Stimulated activated memory B cell treated with anti-CD40 and anti-IgM and Interleukin-4, amounts not matched to agents 10 μg/mL and 1 μg/mL and 100 μg/mL, for 72 hours (primary cell): ENCODE data around the gene FTCD.

Experiments used
- ATAC-seq: fragments of 150-1000 bp; cut with Tn5 transposase; 2 replicates; pipeline ENCODE4 v1.10.0; 2021
- H3K27ac Mint-ChIP-seq: one replicate; pipeline ENCODE4 v1.8.0; 2022; ENCODE audit warnings: mild to moderate bottlenecking, mixed read lengths
- H3K27me3 Mint-ChIP-seq: one replicate; pipeline ENCODE4 v1.8.0; 2022; ENCODE audit warnings: mixed read lengths
- H3K36me3 Mint-ChIP-seq: one replicate; pipeline ENCODE4 v1.8.0; 2022; ENCODE audit warnings: mixed read lengths
- H3K4me1 Mint-ChIP-seq: one replicate; pipeline ENCODE4 v1.8.0; 2022; ENCODE audit warnings: mixed read lengths
- H3K4me3 Mint-ChIP-seq: one replicate; pipeline ENCODE4 v1.8.0; 2022; ENCODE audit warnings: mild to moderate bottlenecking, moderate library complexity, mixed read lengths
- H3K9me3 Mint-ChIP-seq: one replicate; pipeline ENCODE4 v1.8.0; 2022; ENCODE audit warnings: mixed read lengths

The FTCD gene

DNA sequence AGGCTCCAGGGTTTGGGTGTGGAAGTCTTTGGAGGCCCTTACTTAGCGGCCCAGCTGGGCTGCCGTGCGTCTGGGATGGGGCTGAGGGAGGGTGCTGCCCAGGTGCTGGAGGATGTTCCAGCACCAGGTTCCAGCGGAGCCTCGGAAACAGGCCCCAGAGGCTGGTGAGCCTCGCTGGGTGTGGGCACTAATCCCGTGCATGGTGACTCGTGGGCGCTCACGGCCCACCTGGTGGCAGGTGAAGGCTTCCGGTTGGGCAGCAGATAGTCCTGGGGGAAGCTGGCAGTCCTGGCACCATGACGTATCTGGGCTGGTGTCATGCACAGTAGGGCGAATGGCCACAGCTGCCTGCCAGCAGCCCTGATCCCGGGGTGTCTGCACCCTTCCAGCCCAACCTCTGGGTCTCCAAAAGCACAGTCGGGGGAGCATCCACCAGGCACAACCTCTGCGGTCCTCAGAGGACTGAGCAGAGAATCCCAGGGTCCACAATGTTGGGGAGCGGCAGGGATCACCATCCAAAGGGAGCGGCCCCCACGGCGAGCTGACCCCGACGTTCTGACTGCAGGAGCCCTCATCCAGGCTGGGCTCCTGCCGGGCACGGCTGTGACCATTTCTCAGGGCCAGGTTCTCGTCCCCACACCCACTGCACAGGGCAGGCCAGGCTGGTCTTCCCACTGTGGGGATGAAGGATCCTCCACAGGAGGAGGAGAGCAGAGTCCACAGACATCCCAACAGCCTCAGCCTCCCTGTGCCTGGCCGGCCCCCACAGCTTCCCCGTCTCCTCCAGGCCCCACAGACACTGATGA lies 25.3 kb downstream of the FTCD start:
- H3K27ac Mint-ChIP-seq: no peak overlapping the region
- ATAC-seq: no peak
- H3K4me1 Mint-ChIP-seq: no peaks in the 10 kb centered on the region
- H3K4me3 Mint-ChIP-seq: no peak overlapping the region
- no peaks in the 10 kb centered on the region for H3K9me3 Mint-ChIP-seq
- H3K27me3 Mint-ChIP-seq: peaks cover 3% of the 10 kb centered on the region
- no peaks in the 10 kb centered on the region for H3K36me3 Mint-ChIP-seq

DNA sequence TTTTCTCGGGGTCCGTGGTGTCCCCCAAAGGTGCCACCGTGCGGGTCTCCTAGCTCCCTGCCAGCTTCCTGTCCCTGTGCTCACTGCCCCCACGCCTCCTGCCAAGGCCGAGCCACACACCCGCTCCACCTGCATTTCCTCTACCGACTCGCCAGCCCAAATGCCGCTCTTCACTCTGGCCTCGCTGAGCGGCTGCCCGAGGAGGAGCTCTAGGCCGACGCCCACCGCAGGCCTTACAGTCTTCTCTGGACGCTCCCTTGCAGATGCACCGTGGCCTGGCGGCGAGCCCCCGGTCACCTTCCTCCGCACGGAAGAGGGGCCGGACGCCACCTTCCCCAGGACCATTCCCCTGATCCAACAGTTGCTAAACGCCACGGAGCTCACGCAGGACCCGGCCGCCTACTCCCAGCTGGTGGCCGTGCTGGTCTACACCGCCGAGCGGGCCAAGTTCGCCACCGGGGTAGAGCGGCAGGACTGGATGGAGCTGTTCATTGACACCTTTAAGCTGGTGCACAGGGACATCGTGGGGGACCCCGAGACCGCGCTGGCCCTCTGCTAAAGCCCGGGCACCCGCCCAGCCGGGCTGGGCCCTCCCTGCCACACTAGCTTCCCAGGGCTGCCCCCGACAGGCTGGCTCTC lies 26.3 kb downstream of the FTCD start:
- no peaks in the 10 kb centered on the region for H3K27me3 Mint-ChIP-seq
- no peak overlapping the region for H3K4me3 Mint-ChIP-seq
- no peaks in the 10 kb centered on the region for H3K4me1 Mint-ChIP-seq
- H3K27ac Mint-ChIP-seq: no peak overlapping the region
- no peak for ATAC-seq
- peaks cover 1% of the 10 kb centered on the region for H3K9me3 Mint-ChIP-seq
- H3K36me3 Mint-ChIP-seq: no peaks in the 10 kb centered on the region

DNA sequence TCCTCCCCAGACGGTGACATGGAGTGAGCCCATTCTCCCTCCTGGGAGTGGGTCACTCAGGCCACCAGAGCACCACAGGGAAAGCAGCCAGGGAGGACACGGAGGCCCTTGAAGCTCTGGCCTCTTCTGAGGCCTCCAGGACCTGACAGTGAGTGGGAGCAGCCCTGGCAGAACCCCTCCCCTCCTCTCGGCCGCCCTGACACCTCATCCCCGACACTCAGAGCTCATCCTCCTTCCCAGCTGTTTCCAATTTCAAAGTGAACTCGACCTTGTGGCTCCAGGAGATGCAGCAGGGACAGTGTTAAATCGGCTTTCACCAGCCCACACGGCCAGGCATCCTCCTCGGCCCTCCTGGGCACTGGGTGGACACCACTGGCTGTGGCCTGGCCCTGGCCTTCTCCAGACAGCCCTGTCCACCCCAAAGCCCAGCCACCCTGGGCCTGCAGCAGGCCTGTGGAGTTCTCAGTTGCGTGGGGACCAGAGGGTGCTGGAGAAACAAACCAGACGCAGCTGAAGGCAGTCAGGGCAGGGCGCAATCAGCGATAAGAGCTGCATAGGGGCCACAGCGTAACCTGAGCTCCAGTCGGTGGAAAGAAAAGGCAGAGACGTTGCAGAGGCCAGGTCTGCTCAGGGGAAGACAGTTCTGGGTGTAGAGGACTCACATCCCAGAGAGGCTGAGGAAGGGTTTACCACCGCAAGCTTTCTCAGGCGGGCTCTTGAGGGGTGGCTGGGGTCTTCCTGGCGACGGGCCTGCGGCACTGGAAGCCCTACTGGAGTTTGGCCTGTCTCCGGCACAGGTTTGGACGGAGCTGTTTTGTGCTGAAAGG lies 27.1 kb downstream of the FTCD start:
- no peak overlapping the region for H3K27ac Mint-ChIP-seq
- no peak for ATAC-seq
- peaks cover 9% of the 10 kb centered on the region for H3K9me3 Mint-ChIP-seq
- no peaks in the 10 kb centered on the region for H3K4me1 Mint-ChIP-seq
- no peak overlapping the region for H3K4me3 Mint-ChIP-seq
- H3K36me3 Mint-ChIP-seq: no peaks in the 10 kb centered on the region
- H3K27me3 Mint-ChIP-seq: no peaks in the 10 kb centered on the region

DNA sequence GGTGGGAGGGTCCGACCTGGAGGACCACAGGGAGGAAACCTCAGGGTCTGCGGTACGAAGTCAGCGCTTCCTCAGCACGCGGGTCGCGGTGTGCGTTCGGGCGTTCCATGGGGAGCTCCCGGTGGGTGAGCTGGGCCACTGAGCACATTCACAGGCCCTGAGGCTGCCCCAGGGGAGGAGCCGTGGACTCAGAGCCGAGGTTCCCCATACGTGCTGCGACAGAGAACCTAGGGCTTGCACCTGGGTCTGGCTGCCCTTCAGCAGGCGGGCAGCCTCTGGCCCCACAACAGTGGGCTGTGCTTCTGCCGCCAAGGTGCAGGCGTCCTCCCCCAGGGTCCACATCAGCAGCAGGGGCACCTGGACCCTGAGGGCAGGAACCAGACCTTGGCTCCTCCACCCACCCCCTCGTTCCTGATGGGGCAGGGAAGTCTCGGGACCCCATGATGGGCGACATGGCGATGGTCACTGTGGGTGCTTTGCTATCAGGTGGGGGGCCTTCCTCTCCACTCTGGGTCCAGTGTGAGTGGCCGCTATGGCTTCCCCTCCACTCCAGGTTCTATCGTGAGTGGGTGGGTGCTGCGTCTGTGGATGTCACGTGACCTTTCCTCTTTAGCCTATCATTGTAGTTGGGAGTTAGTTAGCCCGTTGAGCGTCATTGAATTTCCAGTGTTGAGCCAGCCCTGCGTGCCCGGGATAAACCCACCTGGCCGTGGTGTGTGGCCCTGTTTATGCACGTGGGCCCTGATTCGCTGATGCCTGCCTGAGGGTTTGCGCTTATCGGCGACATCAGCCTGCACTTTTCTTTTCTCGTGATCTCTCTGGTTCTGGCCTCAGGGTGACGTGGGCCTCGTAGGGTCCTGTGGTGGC lies 27.9 kb downstream of the FTCD start:
- no peak overlapping the region for H3K4me3 Mint-ChIP-seq
- H3K27ac Mint-ChIP-seq: no peak overlapping the region
- H3K36me3 Mint-ChIP-seq: no peaks in the 10 kb centered on the region
- H3K27me3 Mint-ChIP-seq: no peaks in the 10 kb centered on the region
- H3K9me3 Mint-ChIP-seq: peaks cover 10% of the 10 kb centered on the region
- H3K4me1 Mint-ChIP-seq: no peaks in the 10 kb centered on the region
- ATAC-seq: no peak

DNA sequence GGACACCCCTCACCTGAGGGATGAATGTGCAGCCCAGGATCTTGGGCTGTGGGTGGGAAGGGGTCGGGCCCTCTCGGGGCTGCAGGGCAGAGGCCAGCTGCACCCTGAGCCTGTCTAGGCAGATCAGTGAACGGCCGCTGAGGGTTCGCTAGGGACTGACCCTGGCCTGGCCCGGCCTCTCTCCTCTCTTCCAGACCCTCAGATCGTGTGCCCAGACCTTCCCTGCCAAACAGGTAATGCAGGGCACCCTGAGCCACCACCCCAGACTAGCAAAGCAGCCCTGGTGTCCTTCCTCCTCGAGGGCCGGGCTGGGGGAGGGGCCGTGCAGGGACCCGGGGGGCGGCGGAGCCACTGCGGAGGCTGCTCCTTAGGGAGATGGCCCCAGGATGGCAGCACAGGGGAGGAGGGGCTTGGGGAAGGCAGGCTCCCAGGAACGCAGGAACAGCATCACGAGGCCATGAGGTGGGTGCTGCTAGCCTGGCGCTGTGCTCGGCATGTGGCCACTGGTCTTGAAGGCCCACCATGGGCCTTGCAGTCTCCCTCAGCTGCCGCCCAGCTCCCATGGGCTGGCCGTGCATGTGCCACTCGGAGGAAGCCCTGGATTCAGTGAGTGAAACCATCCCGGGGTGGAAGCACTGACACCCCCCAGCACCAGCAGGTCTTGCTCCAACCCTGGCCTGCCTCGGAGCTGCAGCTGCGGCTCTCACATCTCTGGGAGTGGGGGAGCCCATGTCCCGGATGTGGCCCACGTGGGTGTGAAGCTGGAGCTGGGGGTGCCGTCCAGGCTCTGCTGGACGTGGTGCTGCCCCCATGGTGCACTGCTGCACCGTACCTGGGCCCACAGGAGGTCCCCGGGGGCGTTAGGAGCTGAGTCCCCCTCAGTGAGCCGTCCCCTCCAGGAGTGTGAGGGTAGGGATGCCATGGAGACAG lies 28.8 kb downstream of the FTCD start:
- H3K27ac Mint-ChIP-seq: no peak overlapping the region

DNA sequence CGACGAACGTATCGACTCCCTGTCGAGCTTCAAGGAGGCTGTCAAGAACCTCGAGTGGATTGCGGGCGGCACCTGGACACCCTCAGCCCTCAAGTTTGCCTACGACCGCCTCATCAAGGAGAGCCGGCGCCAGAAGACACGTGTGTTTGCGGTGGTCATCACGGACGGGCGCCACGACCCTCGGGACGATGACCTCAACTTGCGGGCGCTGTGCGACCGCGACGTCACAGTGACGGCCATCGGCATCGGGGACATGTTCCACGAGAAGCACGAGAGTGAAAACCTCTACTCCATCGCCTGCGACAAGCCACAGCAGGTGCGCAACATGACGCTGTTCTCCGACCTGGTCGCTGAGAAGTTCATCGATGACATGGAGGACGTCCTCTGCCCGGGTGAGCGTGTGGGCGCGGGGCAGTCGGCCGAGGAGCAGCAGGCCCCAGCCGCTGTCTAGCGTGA lies 29.5 kb downstream of the FTCD start:
- H3K4me3 Mint-ChIP-seq: no peak overlapping the region
- H3K4me1 Mint-ChIP-seq: no peaks in the 10 kb centered on the region
- no peak for ATAC-seq
- H3K36me3 Mint-ChIP-seq: no peaks in the 10 kb centered on the region
- no peak overlapping the region for H3K27ac Mint-ChIP-seq
- no peaks in the 10 kb centered on the region for H3K27me3 Mint-ChIP-seq
- H3K9me3 Mint-ChIP-seq: peaks cover 10% of the 10 kb centered on the region

More for the DNA sequence above, 28.8 kb downstream of the FTCD start:
- H3K4me3 Mint-ChIP-seq: no peak overlapping the region
- no peak for ATAC-seq
- peaks cover 10% of the 10 kb centered on the region for H3K9me3 Mint-ChIP-seq
- H3K4me1 Mint-ChIP-seq: no peaks in the 10 kb centered on the region
- no peaks in the 10 kb centered on the region for H3K36me3 Mint-ChIP-seq
- no peaks in the 10 kb centered on the region for H3K27me3 Mint-ChIP-seq

DNA sequence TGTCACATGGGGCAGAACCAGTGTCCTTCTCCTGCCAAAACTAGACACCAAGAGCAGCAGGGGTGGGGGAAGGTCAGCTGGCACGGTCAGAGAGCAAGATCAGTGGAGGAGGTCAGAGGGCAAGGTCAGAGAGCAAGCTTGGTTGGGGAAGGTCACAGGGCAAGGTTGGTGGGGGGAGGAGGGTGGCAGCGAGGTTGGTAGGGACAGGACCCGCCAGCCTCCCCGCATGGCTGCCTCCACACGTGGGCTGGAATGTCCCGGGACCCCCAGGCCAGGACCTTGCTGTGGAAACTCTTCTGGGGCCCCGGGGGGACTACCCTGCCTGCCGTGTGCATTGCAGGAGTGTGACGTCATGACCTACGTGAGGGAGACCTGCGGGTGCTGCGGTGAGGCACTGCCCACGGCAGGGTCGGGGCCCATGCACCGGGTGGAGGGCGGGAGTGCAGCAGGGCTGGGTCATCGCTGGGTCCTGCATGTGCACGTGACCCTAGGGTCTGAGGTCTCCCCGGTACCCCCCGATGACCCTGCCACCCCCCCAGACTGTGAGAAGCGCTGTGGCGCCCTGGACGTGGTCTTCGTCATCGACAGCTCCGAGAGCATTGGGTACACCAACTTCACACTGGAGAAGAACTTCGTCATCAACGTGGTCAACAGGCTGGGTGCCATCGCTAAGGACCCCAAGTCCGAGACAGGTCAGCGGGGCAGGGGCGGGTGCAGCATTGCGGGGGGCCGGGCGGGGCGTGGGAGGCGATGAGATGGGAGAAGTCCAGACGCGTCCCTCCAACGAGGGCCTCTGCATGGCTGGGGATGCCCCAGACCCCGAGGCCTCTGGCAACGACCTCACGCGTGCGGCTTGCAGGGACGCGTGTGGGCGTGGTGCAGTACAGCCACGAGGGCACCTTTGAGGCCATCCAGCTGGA lies 30.2 kb downstream of the FTCD start:
- no peak overlapping the region for H3K4me3 Mint-ChIP-seq
- no peaks in the 10 kb centered on the region for H3K4me1 Mint-ChIP-seq
- H3K27ac Mint-ChIP-seq: no peak overlapping the region
- peak; percentile 17 for ATAC-seq
- H3K36me3 Mint-ChIP-seq: no peaks in the 10 kb centered on the region
- peaks cover 2% of the 10 kb centered on the region for H3K27me3 Mint-ChIP-seq
- H3K9me3 Mint-ChIP-seq: peaks cover 10% of the 10 kb centered on the region

DNA sequence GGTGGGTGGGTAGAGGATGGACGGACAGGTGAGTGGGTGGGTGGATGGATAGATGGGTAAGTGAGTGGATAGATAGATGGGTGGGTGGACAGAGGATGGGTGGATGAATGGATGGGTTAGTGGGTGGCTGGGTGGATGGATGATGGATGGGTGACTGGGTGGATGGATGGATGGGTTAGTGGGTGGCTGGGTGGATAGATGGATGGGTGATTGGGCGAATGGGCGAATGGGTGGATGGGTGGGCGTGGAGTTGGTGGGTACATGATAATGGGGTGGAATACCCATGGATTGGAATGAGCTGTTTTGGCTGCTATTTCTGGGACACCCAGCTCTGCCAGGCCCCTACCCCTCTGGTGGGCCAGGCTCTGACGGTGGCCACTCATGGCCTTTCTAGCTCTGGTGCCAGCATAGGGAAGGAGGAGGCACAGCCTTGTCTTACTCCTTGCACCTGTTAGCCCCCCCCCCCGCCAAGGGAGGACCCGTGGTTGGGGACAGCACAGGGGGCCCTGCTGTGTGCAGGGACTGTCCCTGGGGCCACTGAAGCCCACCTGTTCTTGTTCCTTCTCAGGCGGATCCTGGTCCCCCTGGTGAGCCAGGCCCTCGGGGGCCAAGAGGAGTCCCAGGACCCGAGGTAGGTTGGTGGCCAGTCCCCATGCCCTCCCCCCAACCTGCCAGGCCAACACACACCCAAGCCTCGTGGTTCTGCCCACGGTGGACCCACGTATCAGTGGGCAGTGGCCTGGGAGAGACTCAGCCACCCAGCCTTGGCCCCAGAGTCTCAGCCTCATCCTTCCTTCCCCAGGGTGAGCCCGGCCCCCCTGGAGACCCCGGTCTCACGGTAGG lies 31.1 kb downstream of the FTCD start:
- ATAC-seq: no peak
- no peak overlapping the region for H3K4me3 Mint-ChIP-seq
- peaks cover 11% of the 10 kb centered on the region for H3K27me3 Mint-ChIP-seq
- H3K4me1 Mint-ChIP-seq: no peaks in the 10 kb centered on the region
- H3K9me3 Mint-ChIP-seq: peaks cover 10% of the 10 kb centered on the region
- no peaks in the 10 kb centered on the region for H3K36me3 Mint-ChIP-seq
- H3K27ac Mint-ChIP-seq: no peak overlapping the region

DNA sequence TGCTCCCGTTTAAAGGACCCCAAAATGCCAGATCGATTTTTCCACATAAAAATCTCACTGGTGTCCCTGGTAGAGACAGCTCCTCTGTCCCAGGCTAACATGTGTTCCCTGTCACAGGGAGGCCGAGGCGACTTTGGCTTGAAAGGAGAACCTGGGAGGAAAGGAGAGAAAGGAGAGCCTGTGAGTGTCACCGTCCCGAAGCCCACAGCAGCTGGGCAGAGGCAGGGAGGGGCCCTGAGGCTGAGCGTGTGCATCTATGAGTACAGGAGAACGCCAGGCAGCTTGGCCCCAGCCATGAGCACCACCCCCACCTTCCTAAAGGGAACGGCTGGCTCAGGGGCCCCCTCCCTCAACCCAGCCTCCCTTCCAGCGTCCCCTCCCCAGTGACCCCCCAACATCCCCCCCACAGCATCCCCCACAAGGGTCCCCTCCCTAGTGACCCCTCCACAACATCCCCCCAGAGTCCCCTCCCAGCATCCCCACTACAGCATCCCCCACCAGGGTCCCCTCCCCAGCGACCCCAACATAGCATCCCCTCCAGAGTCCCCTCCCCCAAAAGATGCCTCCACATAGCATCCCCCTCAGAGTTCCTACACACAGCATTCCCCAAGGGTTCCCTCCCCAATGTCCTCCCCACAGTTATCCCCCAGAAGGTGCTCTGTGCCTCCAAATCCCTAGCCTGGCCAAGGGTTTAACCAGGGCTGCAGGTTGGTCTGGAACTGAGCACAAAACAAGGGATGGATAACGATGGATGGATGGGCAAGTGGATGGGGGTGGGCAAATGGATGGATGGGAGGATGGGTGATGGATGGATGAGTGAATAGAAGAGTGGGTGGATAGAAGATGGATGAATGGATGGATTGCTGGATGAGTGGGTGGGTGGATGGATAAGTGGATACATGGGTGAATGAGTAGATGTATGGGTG lies 32.4 kb downstream of the FTCD start:
- Mint-ChIP-seq H3K4me1 (no peaks in the 10 kb centered on the region), H3K27me3 (peaks cover 13% of the 10 kb centered on the region), H3K9me3 (peaks cover 10% of the 10 kb centered on the region), H3K36me3 (no peaks in the 10 kb centered on the region), H3K27ac (no peak overlapping the region), H3K4me3 (no peak overlapping the region)
- no peak for ATAC-seq

DNA sequence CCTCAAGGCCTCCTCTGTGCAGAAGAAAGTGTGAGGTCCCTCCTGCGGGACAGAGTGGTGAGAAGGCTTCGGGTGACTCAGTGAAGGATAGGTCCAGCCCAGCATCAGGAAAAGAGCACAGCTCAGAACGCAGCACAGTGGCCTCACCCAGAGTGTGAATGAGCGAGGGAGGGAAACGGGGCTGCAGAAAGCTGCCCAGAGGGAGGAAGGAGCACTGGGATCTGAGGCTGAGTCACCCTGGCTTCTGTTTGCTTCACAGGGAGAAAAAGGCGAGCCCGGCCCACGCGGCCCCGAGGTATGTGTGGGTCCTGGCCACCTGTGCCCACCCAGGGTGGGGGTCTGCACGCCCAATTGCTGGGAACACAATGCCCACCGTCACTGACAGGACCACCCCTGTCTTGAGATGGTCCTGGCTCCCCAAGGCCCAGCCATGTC lies 33.1 kb downstream of the FTCD start:
- Mint-ChIP-seq H3K4me1 (no peaks in the 10 kb centered on the region), H3K27me3 (peaks cover 13% of the 10 kb centered on the region), H3K27ac (no peak overlapping the region), H3K4me3 (no peak overlapping the region), H3K36me3 (no peaks in the 10 kb centered on the region), H3K9me3 (peaks cover 10% of the 10 kb centered on the region)
- ATAC-seq: no peak

DNA sequence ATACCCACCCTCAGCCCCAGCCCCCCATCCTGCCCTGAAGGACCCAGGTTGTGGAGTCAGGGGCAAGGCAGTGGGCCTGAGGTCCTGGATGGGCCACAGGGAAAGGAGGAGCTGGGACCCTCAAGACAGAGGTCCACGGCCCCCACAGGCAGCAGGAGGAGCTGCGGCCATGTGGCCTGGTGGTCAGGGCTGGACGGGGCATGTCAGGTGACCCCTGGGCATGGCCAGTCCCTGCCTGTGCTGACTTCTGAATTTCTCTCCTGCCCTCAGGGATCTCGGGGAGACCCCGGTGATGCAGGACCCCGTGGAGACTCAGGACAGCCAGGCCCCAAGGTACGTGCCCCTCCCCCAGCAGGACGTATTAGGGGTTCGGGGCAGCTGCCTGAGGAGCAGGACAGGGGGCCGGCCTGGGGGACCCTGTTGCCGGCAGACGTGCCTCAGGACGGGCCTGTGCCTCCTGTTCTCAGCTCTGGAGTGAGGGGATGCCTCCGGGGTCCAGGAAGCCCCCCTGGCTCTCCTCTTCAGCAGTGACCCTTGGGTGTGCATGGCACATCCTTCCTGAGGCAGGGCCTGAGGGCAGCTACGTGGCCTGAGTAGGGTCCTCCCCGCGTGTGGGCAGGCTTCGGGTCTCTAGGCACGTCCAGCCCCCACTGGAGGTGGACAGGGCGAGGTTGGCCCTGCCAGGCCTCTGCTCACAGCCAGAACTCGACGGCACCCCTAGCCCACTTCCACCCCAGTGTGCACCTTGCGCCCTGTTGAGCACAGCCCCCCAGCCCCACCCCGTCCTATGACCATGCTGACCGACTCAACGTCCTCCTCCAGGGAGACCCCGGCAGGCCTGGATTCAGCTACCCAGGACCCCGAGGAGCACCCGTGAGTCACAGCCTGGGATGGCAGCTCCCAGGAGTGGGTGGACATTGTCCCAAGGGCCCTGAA lies 33.8 kb downstream of the FTCD start:
- Mint-ChIP-seq H3K27me3 (peaks cover 13% of the 10 kb centered on the region), H3K4me3 (no peak overlapping the region), H3K36me3 (no peaks in the 10 kb centered on the region), H3K4me1 (no peaks in the 10 kb centered on the region), H3K9me3 (peaks cover 10% of the 10 kb centered on the region), H3K27ac (no peak overlapping the region)
- no peak for ATAC-seq
